GM12873 (cell line): ENCODE results near the gene HPGDS.

Experiments used
- CTCF ChIP-seq: IDR thresholded peaks from 2 replicates; pipeline ENCODE4 v1.5.1; 2012; ENCODE audit warnings: low read depth, mild to moderate bottlenecking, moderate library complexity, low read length, control low read depth; ENCODE audit not compliant: insufficient read depth; ENCODE audit errors: missing control alignments

HPGDS gene

GRCh38 chr4:94267037-94267436, 75.6 kb downstream of the HPGDS start:
- TF ChIP-seq CTCF, result no peak

GRCh38 chr4:94262163-94263016, 80.2 kb downstream of the HPGDS start:
- TF ChIP-seq CTCF, result no peak

GRCh38 chr4:94256828-94257227, 85.8 kb downstream of the HPGDS start:
- TF ChIP-seq CTCF, result no peak

- no peak for TF ChIP-seq CTCF
Observed at GRCh38 chr4:94256144-94256783, 86.4 kb downstream of the HPGDS start.

GRCh38 chr4:94253036-94253435, 89.6 kb downstream of the HPGDS start:
- no peak for TF ChIP-seq CTCF

- no peak for TF ChIP-seq CTCF
Observed at GRCh38 chr4:94251094-94251493, 91.5 kb downstream of the HPGDS start.
